ENCODE measurements around the gene KRT83. TPM values are rescaled to one million over a fixed set of nuclear protein-coding genes. Genes with fewer than 3 reads are reported as not detected.
"Not testable (repeated sequence)": the region's sequence is repeated elsewhere in the genome, so short reads cannot be mapped to it uniquely, and the experiment has no call there.

Gene KRT83
- total RNA-seq, 1 experiment from 2014 or later = not detected

DNA sequence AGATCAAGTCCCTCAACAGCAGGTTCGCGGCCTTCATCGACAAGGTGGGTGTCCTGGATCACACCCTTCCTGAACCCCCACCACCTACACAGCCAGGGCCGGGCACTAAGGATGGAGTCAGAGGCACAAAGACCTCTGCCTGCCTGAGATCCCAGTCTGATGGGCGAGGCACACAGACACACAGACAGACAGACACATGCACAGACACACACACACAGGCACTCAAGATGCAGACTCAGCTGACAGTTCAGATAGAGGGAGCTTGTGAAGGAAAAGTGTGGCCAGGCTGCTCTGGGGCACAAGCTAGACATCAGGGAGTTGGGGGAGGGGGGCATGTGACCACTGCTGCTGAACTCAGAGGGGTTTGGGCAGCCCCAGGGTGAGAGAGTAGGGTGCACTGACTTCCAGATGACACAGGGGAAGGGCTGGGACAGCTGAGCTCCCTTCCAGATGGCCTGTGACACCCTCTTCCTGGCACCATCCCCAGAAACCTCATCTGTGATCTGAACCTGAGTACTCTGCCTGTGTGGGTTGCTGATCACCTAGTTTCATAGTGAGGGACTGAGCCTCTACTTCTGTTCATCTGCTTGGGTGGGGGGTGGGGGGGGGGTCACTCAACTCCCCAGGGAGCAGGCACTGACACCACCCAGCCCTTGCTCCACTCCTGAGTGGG, 18.8 kb downstream of the KRT83 start:
- POLR2A ChIA-PET (ENCODE audit: unreplicated experiment); H3K36me3 ChIP-seq (ENCODE audit: low read depth); H3K4me2 ChIP-seq; H3F3A ChIP-seq (ENCODE audit: insufficient read depth, low read depth); CTCF ChIA-PET; H3K9me3 ChIP-seq (ENCODE audit: insufficient read depth, low read depth); BruUV-seq (replicated peaks); H3K79me2 ChIP-seq (ENCODE audit: low read depth); H4K20me1 ChIP-seq (ENCODE audit: insufficient read depth); DNase-seq; H3K4me3 ChIP-seq; H3K4me1 ChIP-seq (replicated peaks; ENCODE audit: insufficient read depth); H2AFZ ChIP-seq; H3K27ac ChIP-seq; intact Hi-C loops (cut with micrococcal nuclease; ENCODE audit: unreplicated experiment); H3K27me3 ChIP-seq (ENCODE audit: insufficient read depth, low read depth); H3K9me2 ChIP-seq (ENCODE audit: insufficient read depth): not testable (repeated sequence)

DNA sequence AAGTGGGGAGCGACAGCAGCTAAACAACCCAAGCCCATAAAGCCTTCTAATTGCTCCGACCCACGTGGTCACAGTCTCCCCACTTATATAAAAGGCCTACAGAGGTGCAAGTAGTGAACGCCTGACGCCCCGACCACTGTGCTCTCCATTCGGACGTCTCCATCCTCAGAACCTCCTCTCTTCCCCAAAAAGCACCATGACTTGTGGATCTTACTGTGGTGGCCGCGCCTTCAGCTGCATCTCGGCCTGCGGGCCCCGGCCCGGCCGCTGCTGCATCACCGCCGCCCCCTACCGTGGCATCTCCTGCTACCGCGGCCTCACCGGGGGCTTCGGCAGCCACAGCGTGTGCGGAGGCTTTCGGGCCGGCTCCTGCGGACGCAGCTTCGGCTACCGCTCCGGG, 19.5 kb downstream of the KRT83 start:
- POLR2A ChIA-PET (ENCODE audit: unreplicated experiment); H3K27ac ChIP-seq; H3K4me1 ChIP-seq (replicated peaks; ENCODE audit: insufficient read depth); H3K36me3 ChIP-seq (ENCODE audit: low read depth); H3K4me2 ChIP-seq; BruUV-seq (replicated peaks); DNase-seq; H2AFZ ChIP-seq; H3K79me2 ChIP-seq (ENCODE audit: low read depth); H3K4me3 ChIP-seq; H3F3A ChIP-seq (ENCODE audit: insufficient read depth, low read depth); H3K27me3 ChIP-seq (ENCODE audit: insufficient read depth, low read depth); H3K9me2 ChIP-seq (ENCODE audit: insufficient read depth); H3K9me3 ChIP-seq (ENCODE audit: insufficient read depth, low read depth); intact Hi-C loops (cut with micrococcal nuclease; ENCODE audit: unreplicated experiment); CTCF ChIA-PET; H4K20me1 ChIP-seq (ENCODE audit: insufficient read depth): not testable (repeated sequence)

- no TSS peak for BruUV-seq (replicated peaks)
- CTCF ChIA-PET = no interaction called here
Observed at GRCh38 chr12:52300796-52301691, 20.2 kb downstream of the KRT83 start.

GRCh38 chr12:52298677-52299190, 22.5 kb downstream of the KRT83 start:
- Histone ChIP-seq H3K36me3 (ENCODE audit: low read depth) (no peaks in the 10 kb centered on the region), H3K27ac (no peak overlapping the region), H3K4me2 (no peak overlapping the region), H3K79me2 (ENCODE audit: low read depth) (no peaks in the 10 kb centered on the region), H4K20me1 (ENCODE audit: insufficient read depth) (no peaks in the 10 kb centered on the region), H3F3A (ENCODE audit: insufficient read depth, low read depth) (no peaks in the 10 kb centered on the region), H3K27me3 (ENCODE audit: insufficient read depth, low read depth) (no peaks in the 10 kb centered on the region), H3K4me3 (no peak overlapping the region), H2AFZ (no peak overlapping the region), H3K4me1 (replicated peaks; ENCODE audit: insufficient read depth) (0 out of 2 replicates have a peak, but pooled peaks cover 4% of the 10 kb centered on the region), H3K9me2 (ENCODE audit: insufficient read depth) (no peaks in the 10 kb centered on the region), H3K9me3 (ENCODE audit: insufficient read depth, low read depth) (no peaks in the 10 kb centered on the region)
- no peak for DNase-seq
- intact Hi-C loops (cut with micrococcal nuclease; ENCODE audit: unreplicated experiment) = no loop called here
- CTCF ChIA-PET = no interaction called here
- no TSS peak for BruUV-seq (replicated peaks)
- POLR2A ChIA-PET (ENCODE audit: unreplicated experiment) = no interaction called here
- TF ChIP-seq EZH2 (IDR thresholded peaks at IDR 0.05; ENCODE audit: low read depth) = no peak
- TF ChIP-seq, protein P1, sequence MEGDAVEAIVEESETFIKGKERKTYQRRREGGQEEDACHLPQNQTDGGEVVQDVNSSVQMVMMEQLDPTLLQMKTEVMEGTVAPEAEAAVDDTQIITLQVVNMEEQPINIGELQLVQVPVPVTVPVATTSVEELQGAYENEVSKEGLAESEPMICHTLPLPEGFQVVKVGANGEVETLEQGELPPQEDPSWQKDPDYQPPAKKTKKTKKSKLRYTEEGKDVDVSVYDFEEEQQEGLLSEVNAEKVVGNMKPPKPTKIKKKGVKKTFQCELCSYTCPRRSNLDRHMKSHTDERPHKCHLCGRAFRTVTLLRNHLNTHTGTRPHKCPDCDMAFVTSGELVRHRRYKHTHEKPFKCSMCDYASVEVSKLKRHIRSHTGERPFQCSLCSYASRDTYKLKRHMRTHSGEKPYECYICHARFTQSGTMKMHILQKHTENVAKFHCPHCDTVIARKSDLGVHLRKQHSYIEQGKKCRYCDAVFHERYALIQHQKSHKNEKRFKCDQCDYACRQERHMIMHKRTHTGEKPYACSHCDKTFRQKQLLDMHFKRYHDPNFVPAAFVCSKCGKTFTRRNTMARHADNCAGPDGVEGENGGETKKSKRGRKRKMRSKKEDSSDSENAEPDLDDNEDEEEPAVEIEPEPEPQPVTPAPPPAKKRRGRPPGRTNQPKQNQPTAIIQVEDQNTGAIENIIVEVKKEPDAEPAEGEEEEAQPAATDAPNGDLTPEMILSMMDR (conservative IDR thresholded peaks at IDR 0.05) = no peak

More at GRCh38 chr12:52300796-52301691, 20.2 kb downstream of the KRT83 start:
- H3K4me1 ChIP-seq (replicated peaks; ENCODE audit: insufficient read depth) = no peaks in the 10 kb centered on the region
- H3K79me2 ChIP-seq (ENCODE audit: low read depth) = no peaks in the 10 kb centered on the region
- no peaks in the 10 kb centered on the region for H3F3A ChIP-seq (ENCODE audit: insufficient read depth, low read depth)
- TF ChIP-seq, protein P1 (conservative IDR thresholded peaks at IDR 0.05) = no peak
- no peak for TF ChIP-seq EZH2 (IDR thresholded peaks at IDR 0.05; ENCODE audit: low read depth)
- H3K4me2 ChIP-seq = no peak overlapping the region
- no peak overlapping the region for H3K4me3 ChIP-seq
- no peaks in the 10 kb centered on the region for H3K9me3 ChIP-seq (ENCODE audit: insufficient read depth, low read depth)
- no peak overlapping the region for H2AFZ ChIP-seq
- H3K9me2 ChIP-seq (ENCODE audit: insufficient read depth) = no peaks in the 10 kb centered on the region
- H3K27me3 ChIP-seq (ENCODE audit: insufficient read depth, low read depth) = no peaks in the 10 kb centered on the region
- H3K36me3 ChIP-seq (ENCODE audit: low read depth) = no peaks in the 10 kb centered on the region
- DNase-seq = no peak
- H4K20me1 ChIP-seq (ENCODE audit: insufficient read depth) = no peaks in the 10 kb centered on the region
- POLR2A ChIA-PET (ENCODE audit: unreplicated experiment) = no interaction called here
- H3K27ac ChIP-seq = no peak overlapping the region
- intact Hi-C loops (cut with micrococcal nuclease; ENCODE audit: unreplicated experiment) = no loop called here

Measured in PC-9 (cell line).